Hindlimb muscle (tissue), 1 donor: Measurements from ENCODE around the gene MARCHF3. TPM values are rescaled to one million over a fixed set of nuclear protein-coding genes. Genes with fewer than 3 reads are reported as not detected.
"Not testable (repeated sequence)": the region's sequence is repeated elsewhere in the genome, so short reads cannot be mapped to it uniquely, and the experiment has no call there.

Experiments
- DNase-seq: peaks from one replicate; pipeline ENCODE4 v3.0.0-alpha.2; 2013
- polyA plus RNA-seq: library from polyadenylated mRNA; unstranded; fragments of 120-200 nt; gene quantifications from one replicate; pipeline ENCODE4 v1.2.1, GENCODE V29; 2013; ENCODE audit not compliant: insufficient read length

Gene MARCHF3, protein sequence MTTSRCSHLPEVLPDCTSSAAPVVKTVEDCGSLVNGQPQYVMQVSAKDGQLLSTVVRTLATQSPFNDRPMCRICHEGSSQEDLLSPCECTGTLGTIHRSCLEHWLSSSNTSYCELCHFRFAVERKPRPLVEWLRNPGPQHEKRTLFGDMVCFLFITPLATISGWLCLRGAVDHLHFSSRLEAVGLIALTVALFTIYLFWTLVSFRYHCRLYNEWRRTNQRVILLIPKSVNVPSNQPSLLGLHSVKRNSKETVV
- 6.2 TPM for polyA plus RNA-seq

- peak; percentile 96 for DNase-seq
Measured at GRCh38 chr5:127030259-127031146, at the start of gene MARCHF3. MARCHF3 (minus strand) TSS chr5:127030558; CDS start chr5:126918171, 112,387 bp downstream.

DNA sequence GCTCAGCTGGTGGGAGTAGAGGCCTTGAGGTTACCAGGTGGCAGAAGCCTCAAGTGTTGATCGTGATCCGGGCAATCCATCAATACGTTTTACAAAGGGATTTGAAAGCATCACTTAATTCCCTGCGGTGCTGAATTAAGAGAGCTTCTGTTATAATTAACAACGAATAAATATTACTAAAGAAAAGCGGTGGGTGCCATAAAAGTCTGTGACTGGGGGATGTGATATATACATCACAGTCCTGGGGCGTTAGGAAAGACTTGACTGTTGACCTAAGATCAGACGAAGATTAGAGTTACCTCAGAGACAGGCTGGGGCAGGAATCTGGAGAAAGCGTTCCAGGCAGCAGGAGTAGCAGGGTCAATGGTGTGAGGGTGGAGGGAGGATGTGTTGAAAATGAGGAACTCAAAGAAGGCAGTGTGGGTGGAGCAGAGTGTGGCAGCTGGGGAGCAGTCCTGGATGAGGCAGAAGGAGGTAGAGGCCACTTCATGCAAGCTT is 49.7 kb upstream of the MARCHF3 start:
- no peak for DNase-seq

DNA sequence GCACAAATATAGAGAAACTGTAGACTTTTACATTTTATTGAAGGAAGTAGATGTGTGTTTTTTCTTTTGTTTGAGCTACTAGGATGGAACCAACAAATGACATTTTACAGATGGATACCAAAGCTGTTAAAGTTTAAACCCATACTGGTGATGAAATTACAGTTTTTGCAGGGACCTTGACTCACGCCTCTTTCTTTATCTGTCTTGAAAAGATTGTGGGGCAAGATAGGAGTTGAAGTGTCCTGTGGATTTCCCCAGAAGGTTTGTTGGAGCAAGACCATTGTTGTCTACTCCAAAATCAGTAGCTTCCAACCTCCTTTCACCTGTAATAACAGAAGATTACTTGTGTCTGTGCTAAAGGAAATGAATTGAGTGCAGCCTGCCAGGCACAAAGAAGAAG is 47.0 kb upstream of the MARCHF3 start:
- DNase-seq: no peak

DNA sequence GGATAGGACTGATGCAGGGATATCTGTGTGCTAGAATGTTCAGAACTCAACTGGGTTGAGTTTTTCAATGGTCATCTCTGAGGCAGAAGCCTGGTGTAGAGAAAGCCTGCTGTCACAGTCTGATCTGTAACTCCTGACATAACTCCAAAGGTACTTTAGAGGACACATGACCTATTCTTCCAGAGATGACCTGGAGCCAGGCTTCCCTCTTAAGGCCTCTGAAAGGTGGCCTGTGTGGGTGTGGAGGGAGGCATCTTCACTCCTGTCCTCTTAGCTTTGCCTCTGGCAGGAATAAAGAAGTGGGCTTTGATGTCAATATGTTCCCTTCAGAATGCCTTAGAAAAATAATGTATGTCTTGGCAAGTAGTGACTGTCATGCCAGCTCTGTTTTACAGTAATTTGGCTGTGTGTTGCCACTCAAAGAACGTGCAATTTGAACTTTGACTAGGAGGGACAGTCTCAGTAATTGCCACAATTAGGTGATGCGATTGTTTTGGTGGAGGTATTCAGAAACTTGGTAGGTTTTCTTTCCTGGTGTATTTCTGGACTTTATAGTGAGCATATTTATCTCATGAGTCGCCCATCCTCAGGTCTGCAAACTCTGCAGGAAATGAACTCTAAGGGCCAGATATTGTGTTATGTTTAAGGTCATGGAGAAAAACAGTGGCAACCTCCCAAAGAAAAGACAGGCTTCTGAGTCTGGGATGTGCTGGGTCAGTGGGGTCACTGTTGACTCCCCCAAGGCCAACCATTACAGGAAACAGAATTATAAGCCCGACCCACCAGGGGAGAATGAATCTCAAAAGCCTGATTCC is 46.2 kb upstream of the MARCHF3 start:
- DNase-seq: no peak

DNA sequence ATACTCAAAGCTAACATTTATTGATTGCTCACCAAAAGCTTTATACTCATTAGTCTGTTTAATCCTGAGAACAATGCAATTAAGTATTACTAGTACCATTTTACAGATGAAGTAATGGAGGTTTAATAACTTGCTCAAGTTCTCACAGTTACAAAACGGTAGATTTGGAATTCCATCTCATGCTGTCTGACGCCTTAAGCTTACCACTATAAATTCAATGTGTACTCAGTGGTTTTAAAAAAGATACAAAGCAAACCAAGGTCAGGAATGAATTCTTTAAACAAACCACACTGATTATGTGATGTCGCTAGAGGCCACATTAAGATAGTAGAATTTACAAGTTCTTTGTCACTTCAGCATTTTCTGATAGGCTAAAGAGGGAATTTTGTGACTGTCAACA is 44.1 kb upstream of the MARCHF3 start:
- no peak for DNase-seq

GRCh38 chr5:127072861-127073846 is 42.8 kb upstream of the MARCHF3 start, which contains the start of gene C5orf63:
C5orf63 (minus strand) TSS chr5:127073502; CDS start chr5:127058995, 14,507 bp downstream.
- DNase-seq: peak; percentile 63

DNA sequence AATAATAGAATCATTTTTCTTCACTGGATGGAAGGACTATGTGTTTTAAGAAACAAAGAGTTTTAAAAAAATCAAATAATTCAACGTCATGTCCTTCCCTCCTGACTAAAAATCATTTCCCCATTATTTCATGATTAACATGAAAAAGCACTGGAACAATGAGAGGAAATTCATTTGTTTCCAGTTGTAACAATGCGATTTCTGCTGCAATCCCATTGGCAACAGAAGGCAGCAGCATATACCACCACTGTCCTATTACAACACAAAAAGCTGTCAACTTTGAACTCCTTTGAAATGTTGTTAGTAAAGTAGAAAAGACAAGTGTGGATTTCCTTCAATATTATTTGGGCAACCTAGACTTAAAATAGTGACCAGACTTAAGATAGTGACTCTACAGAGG is 39.9 kb upstream of the MARCHF3 start:
- no peak for DNase-seq

GRCh38 chr5:127068493-127069214 is 38.3 kb upstream of the MARCHF3 start:
- DNase-seq: no peak

GRCh38 chr5:127066721-127067120 is 36.4 kb upstream of the MARCHF3 start:
- DNase-seq: no peak

GRCh38 chr5:127064253-127064840 is 34.0 kb upstream of the MARCHF3 start:
- no peak for DNase-seq

GRCh38 chr5:127063257-127063913 is 33.0 kb upstream of the MARCHF3 start:
- DNase-seq: no peak

DNA sequence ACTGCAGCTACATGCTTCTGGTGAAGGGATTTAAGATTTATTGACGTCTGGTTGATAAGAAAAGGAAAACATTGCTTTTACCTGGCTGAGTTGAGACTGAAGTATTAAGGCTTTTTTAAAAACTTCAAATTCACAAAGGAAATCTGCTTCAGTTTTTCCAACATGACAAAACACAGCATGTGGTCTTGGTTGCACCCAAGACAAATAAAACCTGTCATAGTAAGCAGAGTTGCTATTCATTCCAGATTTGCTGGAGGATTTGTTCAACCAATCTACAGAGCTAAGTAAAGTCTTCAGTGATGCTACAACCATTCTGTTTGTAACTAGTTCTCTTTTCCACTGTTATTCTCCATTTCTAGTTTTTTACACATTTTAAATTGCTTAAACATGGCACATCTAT is 31.6 kb upstream of the MARCHF3 start:
- DNase-seq: no peak

DNA sequence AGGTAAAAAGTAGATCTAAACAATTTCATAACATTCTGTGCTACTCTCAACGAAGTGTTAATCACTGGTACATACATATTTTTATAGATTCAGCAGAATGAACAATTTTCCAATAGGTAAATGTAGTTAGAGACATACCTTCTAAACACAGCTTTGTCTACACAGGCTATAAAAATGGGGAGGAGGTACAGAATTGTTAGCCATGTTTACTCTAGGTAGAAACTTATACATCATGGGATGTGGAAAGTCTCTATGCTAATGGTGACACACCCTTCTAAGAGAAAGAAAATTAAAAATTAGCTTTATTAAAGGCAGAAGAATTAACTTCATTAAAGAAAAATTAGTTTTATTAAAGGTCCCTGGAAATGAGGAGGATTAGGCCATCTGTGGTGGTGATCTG is 31.2 kb upstream of the MARCHF3 start:
- no peak for DNase-seq

- DNase-seq: no peak
Measured at GRCh38 chr5:127060470-127060985, 30.2 kb upstream of the MARCHF3 start.

GRCh38 chr5:127056896-127057295 is 26.5 kb upstream of the MARCHF3 start:
- DNase-seq: no peak

GRCh38 chr5:127055880-127056653 is 25.7 kb upstream of the MARCHF3 start:
- DNase-seq: no peak

- not testable (repeated sequence) for DNase-seq
Measured at GRCh38 chr5:127053551-127053950, 23.2 kb upstream of the MARCHF3 start.

DNA sequence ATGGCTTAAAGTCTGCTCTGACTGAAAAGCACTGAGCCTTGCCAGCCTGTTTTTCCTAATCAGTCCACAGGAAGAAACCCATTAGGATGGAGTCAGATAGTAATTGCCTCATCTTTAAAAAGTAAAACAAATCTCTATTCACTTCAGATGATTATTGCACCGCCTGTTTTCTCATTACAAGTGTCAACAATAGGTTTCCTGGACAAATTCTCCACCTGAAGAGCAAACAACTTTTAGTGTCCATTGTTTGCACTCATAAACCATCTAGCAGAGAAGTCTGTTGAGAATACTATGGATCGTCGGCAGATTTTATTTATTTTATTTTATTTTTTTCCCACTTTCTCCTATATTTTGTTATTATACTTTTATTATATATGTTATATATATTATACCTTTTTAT is 22.7 kb upstream of the MARCHF3 start:
- no peak for DNase-seq

DNA sequence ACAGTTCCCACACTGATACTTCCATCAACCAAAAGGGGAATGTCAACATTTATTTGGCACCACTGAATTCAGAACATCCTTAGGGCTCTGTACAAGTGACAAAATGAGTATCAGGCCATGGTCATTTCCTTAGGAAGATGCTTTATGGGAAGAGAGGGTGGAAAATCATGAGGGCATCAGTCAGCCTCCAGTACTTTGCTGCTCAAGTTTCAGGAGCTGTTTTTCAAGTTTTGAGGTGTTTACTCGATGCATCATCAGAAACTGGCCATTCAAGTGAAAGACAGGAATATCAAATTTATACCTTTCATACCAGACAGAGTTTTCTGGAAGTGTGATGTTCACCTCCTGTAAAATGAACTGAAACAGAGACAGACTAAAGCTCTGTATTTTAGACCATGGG is 21.2 kb upstream of the MARCHF3 start:
- DNase-seq: no peak
